BJ (cell line): Measurements from ENCODE around the gene KPNA4. TPM values are rescaled to one million over a fixed set of nuclear protein-coding genes. Genes with fewer than 3 reads are reported as not detected.
"Not testable (repeated sequence)": the region's sequence is repeated elsewhere in the genome, so short reads cannot be mapped to it uniquely, and the experiment has no call there.

Experiments used
- CTCF ChIA-PET: fragments of 350-600 bp; formaldehyde crosslinking; extraction: SDS; loops from one replicate; lab custom pipeline; 2021; ENCODE audit warnings: antibody characterized with exemption, inconsistent platforms; lab: Yijun Ruan, JAX
- POLR2A ChIA-PET: fragments of 300-600 bp; sonication (Branson Sonifier 250); formaldehyde crosslinking; extraction: SDS; loops from one replicate; lab custom pipeline; 2021; ENCODE audit warnings: antibody characterized with exemption; lab: Charles Lee
- DNase-seq: peaks from one replicate; pipeline ENCODE4 v3.0.0-alpha.2; 2011; ENCODE audit warnings: low read depth
- H3K27me3 ChIP-seq: 2 replicates; pipeline ENCODE4 v1.6.0; 2011; ENCODE audit warnings: low read length; ENCODE audit not compliant: control insufficient read depth, insufficient read depth
- H3K36me3 ChIP-seq: 2 replicates; pipeline ENCODE4 v1.5.1; 2011; ENCODE audit warnings: low read length; ENCODE audit not compliant: control insufficient read depth, insufficient read depth
- H3K4me3 ChIP-seq: 2 replicates; pipeline ENCODE4 v1.5.1; 2011; ENCODE audit warnings: low read depth, mild to moderate bottlenecking, control low read depth, low read length
- polyA plus RNA-seq: library from polyadenylated mRNA; depleted of rRNA; stranded (reverse); fragments of >200 nt; gene quantifications from 2 replicates; pipeline ENCODE4 v1.2.3, GENCODE V29; 2011
- TF ChIP-seq, protein P1 (sequence below): IDR thresholded peaks from 2 replicates; pipeline ENCODE4 v1.5.1; 2011; ENCODE audit warnings: low read depth, mild to moderate bottlenecking, control low read depth, inconsistent platforms, low read length, moderate library complexity; ENCODE audit not compliant: insufficient read depth

Gene KPNA4
- polyA plus RNA-seq, 1 experiment, result 9.8 TPM

DNA sequence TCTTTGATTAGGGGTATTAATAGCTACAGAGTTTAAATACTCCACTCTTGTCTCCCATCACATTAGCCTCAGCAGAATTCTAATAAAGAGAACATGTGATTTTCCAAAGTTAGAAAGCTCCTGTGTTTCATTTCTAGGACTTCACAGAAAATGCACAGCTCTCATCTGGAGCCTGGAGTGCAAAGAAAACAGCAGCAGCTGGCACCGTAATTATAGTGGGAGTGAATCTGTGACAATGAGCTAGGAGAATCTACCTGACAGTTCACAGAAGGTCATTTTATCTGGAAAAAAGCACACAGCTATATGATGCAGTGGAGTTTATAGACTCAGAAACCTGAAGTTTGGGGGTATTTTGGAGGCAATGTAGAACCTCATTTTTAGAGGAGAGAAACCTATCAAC is 110.4 kb downstream of the KPNA4 start:
- ChIA-PET CTCF (interaction anchor here (1.1 kb wide), 1 partner anchor 32 kb away, joined by 3 read pairs; no protein-coding TSS in a partner anchor), POLR2A (no interaction called here)
- H3K4me3 ChIP-seq, result no peak overlapping the region
- no peaks in the 10 kb centered on the region for H3K36me3 ChIP-seq
- H3K27me3 ChIP-seq, result no peaks in the 10 kb centered on the region
- TF ChIP-seq, protein P1, sequence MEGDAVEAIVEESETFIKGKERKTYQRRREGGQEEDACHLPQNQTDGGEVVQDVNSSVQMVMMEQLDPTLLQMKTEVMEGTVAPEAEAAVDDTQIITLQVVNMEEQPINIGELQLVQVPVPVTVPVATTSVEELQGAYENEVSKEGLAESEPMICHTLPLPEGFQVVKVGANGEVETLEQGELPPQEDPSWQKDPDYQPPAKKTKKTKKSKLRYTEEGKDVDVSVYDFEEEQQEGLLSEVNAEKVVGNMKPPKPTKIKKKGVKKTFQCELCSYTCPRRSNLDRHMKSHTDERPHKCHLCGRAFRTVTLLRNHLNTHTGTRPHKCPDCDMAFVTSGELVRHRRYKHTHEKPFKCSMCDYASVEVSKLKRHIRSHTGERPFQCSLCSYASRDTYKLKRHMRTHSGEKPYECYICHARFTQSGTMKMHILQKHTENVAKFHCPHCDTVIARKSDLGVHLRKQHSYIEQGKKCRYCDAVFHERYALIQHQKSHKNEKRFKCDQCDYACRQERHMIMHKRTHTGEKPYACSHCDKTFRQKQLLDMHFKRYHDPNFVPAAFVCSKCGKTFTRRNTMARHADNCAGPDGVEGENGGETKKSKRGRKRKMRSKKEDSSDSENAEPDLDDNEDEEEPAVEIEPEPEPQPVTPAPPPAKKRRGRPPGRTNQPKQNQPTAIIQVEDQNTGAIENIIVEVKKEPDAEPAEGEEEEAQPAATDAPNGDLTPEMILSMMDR, result no peak
- DNase-seq, result no peak

DNA sequence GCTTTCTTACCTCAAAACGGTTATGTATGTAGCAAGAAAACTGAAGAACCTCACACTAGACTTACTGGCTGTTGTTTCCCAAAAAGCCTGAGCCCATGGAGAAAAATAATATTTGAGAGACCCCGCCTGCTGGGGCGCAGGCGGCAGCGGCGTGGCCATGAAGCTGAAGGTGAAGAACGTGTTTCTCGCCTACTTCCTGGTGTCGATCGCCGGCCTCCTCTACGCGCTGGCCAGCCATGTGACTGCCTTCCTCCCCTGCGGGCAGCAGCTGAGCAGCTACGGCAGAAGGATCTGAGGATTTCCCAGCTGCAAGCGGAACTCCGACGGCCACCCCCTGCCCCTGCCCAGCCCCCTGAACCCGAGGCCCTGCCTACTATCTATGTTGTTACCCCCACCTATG is 113.1 kb downstream of the KPNA4 start:
- H3K27me3 ChIP-seq, POLR2A ChIA-PET, H3K4me3 ChIP-seq, DNase-seq, H3K36me3 ChIP-seq: not testable (repeated sequence)
- CTCF ChIA-PET, result interaction anchor here (1.2 to 2.5 kb wide), 2 partner anchors 13 to 33 kb away, joined by 3 to 12 read pairs; no protein-coding TSS in a partner anchor

DNA sequence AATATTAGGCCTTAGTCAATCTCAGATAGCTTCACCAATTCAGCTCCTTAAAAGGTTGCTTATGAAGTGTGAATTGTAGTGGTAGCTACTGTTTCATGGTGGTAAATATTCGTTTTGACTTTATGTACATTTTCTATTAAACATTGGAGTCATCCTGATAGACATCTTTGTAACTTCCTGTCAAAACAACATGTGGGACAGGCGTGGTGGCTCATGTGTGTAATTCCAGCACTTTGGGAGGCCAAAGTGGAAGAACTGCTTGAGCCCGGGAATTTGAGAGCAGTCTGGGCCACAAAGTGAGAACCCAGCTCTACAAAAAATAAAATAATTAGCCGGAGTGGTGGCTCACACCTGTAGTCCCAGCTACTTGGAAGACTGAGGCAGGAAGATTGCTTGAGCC is 113.8 kb downstream of the KPNA4 start:
- no peak for DNase-seq
- Histone ChIP-seq H3K27me3 (no peaks in the 10 kb centered on the region), H3K4me3 (no peak overlapping the region), H3K36me3 (no peaks in the 10 kb centered on the region)
- TF ChIP-seq, protein P1, result no peak
- ChIA-PET CTCF (interaction anchor here (0.6 to 2.5 kb wide), 8 partner anchors 8 to 587 kb away, joined by 3 to 12 read pairs (median 4); no protein-coding TSS in a partner anchor), POLR2A (interaction anchor here (1.3 kb wide), 1 partner anchor 13 kb away, joined by 4 read pairs; no protein-coding TSS in a partner anchor)

DNA sequence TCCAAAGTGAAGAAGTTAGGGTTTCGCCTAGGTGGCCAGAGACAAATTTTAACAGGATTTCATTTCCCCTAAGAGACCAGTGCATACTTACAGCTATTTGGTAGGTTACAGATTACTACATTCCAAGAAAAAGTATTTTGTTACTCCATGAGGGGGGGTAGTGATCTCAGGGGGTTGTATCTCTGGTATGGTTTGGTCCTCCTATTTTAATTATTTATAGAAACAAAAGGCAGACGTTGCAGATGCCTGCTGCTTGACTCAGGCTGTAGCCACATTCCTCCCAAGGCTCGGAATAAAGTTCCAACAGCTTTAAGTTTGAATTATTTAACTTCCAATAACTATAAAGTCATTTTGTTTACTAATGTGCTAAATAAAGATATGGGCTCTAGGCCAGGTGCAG is 114.5 kb downstream of the KPNA4 start:
- ChIA-PET POLR2A (interaction anchor here (0.6 to 1.3 kb wide), 3 partner anchors 9 to 24 kb away, joined by 3 to 12 read pairs (median 4); no protein-coding TSS in a partner anchor), CTCF (interaction anchor here (0.6 to 2.5 kb wide), 9 partner anchors 9 to 587 kb away, joined by 3 to 12 read pairs (median 4); no protein-coding TSS in a partner anchor)
- TF ChIP-seq, protein P1, result peak; percentile 33; the same call in 1 of the 2 replicates
- peak; percentile 86 for DNase-seq
- H3K4me3 ChIP-seq, result no peak overlapping the region
- no peaks in the 10 kb centered on the region for H3K27me3 ChIP-seq
- peaks cover 2% of the 10 kb centered on the region; the same call in 1 of the 2 replicates for H3K36me3 ChIP-seq

DNA sequence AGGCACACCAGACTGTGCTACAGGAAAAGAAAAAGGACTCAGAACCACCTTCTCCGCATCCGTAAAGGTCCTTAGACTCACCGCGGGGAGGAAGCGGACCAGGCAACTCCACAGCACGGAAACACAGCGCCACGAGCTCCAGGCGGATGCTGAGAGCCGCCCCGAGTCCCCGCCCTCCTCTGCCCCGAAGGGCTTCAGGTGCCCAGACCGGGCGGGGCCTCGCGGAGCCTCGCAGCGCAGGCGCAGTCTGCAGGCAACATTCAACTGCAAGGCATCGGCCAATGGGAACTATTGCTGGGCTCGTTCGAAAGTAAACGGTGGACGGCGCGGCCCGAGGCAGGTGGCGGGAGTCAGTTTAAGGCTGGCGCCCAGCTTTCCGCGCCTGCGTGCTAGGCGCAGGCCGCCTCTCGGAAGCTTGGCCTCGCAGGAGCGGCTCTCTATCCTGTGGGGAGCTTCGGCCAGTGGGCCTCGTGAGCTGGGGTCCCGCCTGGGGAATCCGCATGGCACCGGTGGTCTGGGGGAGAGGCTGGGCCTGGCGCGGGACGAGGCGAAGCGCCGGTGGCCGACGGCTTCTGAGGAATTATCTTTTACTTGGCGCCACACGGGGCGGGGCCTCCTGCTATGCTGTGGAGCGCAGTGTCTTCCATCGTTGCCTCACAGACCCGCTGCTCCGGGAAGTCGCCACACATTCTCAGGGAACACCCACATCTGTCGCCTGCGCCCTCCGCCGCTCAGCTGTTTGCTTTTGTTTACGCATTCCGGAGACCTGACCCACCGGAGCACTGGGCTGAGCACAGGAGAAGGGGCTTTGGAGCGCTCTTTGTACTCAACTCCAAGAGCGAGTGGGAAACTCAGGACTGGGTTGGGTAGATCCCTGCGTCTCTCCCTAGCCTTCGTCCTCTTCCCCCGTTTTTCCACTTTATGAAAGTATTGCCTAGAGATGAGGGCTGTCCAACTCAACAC is 115.5 kb downstream of the KPNA4 start, which contains the start of gene TRIM59:
TSS of gene TRIM59 (minus strand) at position 151 of the 963 bp plus-strand sequence. CDS start 10,603 bp downstream, outside the sequence.
- TF ChIP-seq, protein P1, result 0 out of 2 replicates have a peak, but pooled peaks have one; percentile 13
- peaks cover 2% of the 10 kb centered on the region; the same call in 1 of the 2 replicates for H3K36me3 ChIP-seq
- H3K27me3 ChIP-seq, result no peaks in the 10 kb centered on the region
- ChIA-PET POLR2A (interaction anchor here (0.6 to 1.3 kb wide), 6 partner anchors 8 to 25 kb away, joined by 3 to 12 read pairs (median 4); no protein-coding TSS in a partner anchor), CTCF (interaction anchor here (0.6 to 2.5 kb wide), 10 partner anchors 10 to 50 kb away, joined by 3 to 12 read pairs (median 4); no protein-coding TSS in a partner anchor)
- DNase-seq, result peak; percentile 87
- H3K4me3 ChIP-seq, result peak within 1 kb of the TSS; percentile 89
